Vagina (tissue), 2 donors: ENCODE measurements around the gene IL17RE. TPM values are rescaled to one million over a fixed set of nuclear protein-coding genes. Genes with fewer than 3 reads are reported as not detected.
"Not testable (repeated sequence)": the region's sequence is repeated elsewhere in the genome, so short reads cannot be mapped to it uniquely, and the experiment has no call there.

Source experiments
- DNase-seq, 2 donors: peaks; one replicate each; pipeline ENCODE4 v3.0.0-alpha.2; 2017; ENCODE audit errors: extremely low spot score in 2 of 2
- H3K27ac ChIP-seq: fragments of 200-600 bp; sonication (generic); one replicate; pipeline ENCODE4 v1.5.1; 2019
- H3K27me3 ChIP-seq: fragments of 200-600 bp; sonication (generic); one replicate; pipeline ENCODE4 v1.5.1; 2019
- H3K36me3 ChIP-seq, 2 donors: fragments of 200-600 bp; sonication (generic); one replicate each; pipeline ENCODE4 v1.5.1; 2017 to 2019
- H3K4me1 ChIP-seq: fragments of 200-600 bp; sonication (generic); one replicate; pipeline ENCODE4 v1.5.1; 2019
- H3K4me3 ChIP-seq, 2 donors: fragments of 200-600 bp; sonication (generic); 1 replicate in 1 of 2; 2 replicates in 1 of 2; pipeline ENCODE4 v1.5.1; 2016 to 2019
- H3K9me3 ChIP-seq: fragments of 200-600 bp; sonication (generic); one replicate; pipeline ENCODE4 v1.5.1; 2019
- POLR2A ChIP-seq, 2 donors: fragments of 450-650 bp; IDR thresholded peaks; one replicate each; pipeline ENCODE4 v1.6.1; 2017; ENCODE audit warnings: antibody characterized with exemption in 2 of 2, mild to moderate bottlenecking in 2 of 2, moderate library complexity in 2 of 2
- POLR2AphosphoS5 ChIP-seq, 2 donors: sonication (generic); formaldehyde crosslinking; IDR thresholded peaks; one replicate each; pipeline ENCODE4 v1.9.0; 2017; ENCODE audit warnings: antibody characterized with exemption in 2 of 2, mild to moderate bottlenecking in 2 of 2, low read depth in 1 of 2; ENCODE audit not compliant: insufficient read depth in 1 of 2
- intact Hi-C: fragments of 100-400 bp; cut with DNase I; formaldehyde crosslinking; loops from one replicate; pipeline ENCODE4 v1.15.1; 2023
- total RNA-seq: library from RNA; depleted of rRNA; stranded (reverse); fragments of >200 nt; gene quantifications from one replicate; pipeline ENCODE4 v1.2.3, GENCODE V29; 2016
- TF ChIP-seq, protein P1 (sequence below), 3 experiments: fragments of 450-650 bp in 2 of 3; fragments of 200-600 bp in 1 of 3; sonication (generic) in 1 of 3; IDR thresholded peaks; one replicate each; pipeline ENCODE4 v1.5.1; 2017 to 2019; ENCODE audit warnings: antibody characterized with exemption in 3 of 3, mild to moderate bottlenecking in 2 of 3, moderate library complexity in 2 of 3

Gene IL17RE
- total RNA-seq, 1 donor from 2014 or later: 15.2 TPM

DNA sequence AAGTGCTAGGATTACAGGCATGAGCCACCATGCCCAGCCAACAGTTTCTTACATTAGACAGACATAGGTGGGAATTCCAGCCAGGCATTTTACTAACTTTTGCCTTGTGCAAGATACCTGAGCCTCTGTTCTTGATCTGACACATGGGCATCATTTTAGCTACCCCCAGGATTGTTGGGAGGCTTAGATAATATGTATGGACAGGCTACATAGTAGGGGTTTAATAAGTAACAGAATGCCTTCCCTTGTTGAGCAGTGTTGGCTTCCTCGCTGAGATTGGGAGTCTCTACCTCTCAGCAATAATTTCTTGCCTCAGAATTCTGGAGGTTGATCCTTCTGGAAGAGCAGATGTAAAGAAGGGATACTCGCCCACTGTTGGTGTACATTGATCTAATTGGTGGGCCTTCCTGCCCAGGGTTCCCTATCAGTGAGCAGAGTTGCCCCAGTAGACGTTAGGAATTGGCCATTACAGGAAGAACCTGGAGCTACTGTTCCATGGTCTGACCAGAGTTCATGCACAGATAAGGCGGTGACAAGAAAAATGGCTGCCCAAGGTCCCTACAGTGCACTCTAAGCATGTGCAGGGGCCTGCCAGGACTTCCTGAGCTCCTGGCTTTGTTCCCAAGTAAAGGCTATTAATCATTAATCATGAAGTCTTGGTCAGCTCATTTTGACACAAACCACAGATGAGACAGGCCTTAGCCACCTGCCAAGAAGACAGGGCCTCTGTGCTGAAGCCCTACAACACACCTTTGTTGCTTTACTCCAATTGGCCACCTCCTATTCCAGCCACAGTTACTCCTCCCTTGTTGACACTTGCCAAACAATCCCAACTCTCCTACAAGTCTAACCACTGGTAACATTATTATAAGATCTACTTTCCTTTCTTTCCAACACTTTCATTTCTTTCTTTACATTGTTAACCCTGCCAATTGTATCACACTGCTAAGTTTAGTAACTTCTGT, 5.0 kb upstream of the IL17RE start:
- no peak overlapping the region for H3K27ac ChIP-seq
- no peaks in the 10 kb centered on the region for H3K27me3 ChIP-seq
- peaks cover 48% of the 10 kb centered on the region for H3K4me1 ChIP-seq
- no peak for TF ChIP-seq POLR2A (IDR thresholded peaks at IDR 0.05)
- TF ChIP-seq, protein P1, sequence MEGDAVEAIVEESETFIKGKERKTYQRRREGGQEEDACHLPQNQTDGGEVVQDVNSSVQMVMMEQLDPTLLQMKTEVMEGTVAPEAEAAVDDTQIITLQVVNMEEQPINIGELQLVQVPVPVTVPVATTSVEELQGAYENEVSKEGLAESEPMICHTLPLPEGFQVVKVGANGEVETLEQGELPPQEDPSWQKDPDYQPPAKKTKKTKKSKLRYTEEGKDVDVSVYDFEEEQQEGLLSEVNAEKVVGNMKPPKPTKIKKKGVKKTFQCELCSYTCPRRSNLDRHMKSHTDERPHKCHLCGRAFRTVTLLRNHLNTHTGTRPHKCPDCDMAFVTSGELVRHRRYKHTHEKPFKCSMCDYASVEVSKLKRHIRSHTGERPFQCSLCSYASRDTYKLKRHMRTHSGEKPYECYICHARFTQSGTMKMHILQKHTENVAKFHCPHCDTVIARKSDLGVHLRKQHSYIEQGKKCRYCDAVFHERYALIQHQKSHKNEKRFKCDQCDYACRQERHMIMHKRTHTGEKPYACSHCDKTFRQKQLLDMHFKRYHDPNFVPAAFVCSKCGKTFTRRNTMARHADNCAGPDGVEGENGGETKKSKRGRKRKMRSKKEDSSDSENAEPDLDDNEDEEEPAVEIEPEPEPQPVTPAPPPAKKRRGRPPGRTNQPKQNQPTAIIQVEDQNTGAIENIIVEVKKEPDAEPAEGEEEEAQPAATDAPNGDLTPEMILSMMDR (IDR thresholded peaks at IDR 0.05): no peak
- TF ChIP-seq POLR2AphosphoS5 (IDR thresholded peaks at IDR 0.05; ENCODE audit: insufficient read depth in 1 of 2, low read depth in 1 of 2): no peak
- H3K36me3 ChIP-seq: peaks cover 0 to 7% of the 10 kb centered on the region in 2 donors
- no peak overlapping the region for H3K4me3 ChIP-seq
- DNase-seq: no peak
- intact Hi-C loops: no loop called here
- H3K9me3 ChIP-seq: no peaks in the 10 kb centered on the region

DNA sequence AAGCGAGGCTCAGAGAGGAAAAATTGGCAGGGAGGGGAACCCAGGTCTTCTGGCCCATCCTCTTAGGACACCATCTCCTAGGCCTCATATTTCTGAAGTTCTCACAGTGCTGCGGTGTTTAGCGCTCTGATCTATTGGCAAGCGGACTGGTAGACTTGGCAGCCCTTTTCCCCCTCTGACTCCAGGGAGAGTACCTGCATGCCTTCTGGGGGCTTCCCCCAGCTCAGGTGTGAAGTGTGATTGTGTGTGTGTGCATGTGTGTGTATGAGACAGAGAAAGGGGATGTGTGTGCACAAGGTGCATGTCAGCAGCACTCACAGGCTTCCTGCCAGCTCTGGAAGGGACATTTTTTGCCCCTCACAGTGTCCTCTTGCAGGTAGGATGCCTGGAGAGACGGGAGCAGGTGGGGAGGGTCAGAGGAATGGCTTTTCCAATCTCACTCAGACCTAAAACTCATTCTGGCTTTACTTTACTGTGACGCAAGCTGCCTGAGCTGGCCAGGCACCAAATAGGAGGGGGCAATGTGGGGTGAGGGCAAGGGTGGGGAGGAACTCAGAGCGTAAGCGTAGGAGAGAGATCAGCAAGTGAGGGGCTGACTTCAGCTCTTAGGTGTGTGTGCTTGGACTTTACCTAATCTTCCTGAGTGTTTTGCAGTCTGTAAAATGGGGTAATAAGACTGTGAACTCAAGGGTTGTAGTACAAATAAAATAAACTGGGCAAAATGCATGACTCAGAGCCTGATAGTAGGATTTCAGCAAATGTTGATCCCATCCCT, 4.0 kb upstream of the IL17RE start:
- Histone ChIP-seq H3K27ac (no peak overlapping the region), H3K4me1 (peaks cover 48% of the 10 kb centered on the region), H3K36me3 (no peaks in the 10 kb centered on the region), H3K9me3 (no peaks in the 10 kb centered on the region), H3K27me3 (no peaks in the 10 kb centered on the region), H3K4me3 (no peak overlapping the region)
- intact Hi-C loops: no loop called here
- no peak for DNase-seq
- TF ChIP-seq, protein P1 (IDR thresholded peaks at IDR 0.05): no peak
- TF ChIP-seq POLR2AphosphoS5 (IDR thresholded peaks at IDR 0.05; ENCODE audit: insufficient read depth in 1 of 2, low read depth in 1 of 2): no peak

GRCh38 chr3:9899289-9899791, 3.3 kb upstream of the IL17RE start:
- no peak overlapping the region for H3K4me3 ChIP-seq
- TF ChIP-seq POLR2A (IDR thresholded peaks at IDR 0.05) (no peak), POLR2AphosphoS5 (IDR thresholded peaks at IDR 0.05; ENCODE audit: insufficient read depth in 1 of 2, low read depth in 1 of 2) (no peak)
- TF ChIP-seq, protein P1 (IDR thresholded peaks at IDR 0.05): no peak
- H3K27me3 ChIP-seq: no peaks in the 10 kb centered on the region
- peaks cover 48% of the 10 kb centered on the region for H3K4me1 ChIP-seq
- no peaks in the 10 kb centered on the region for H3K9me3 ChIP-seq
- H3K36me3 ChIP-seq: no peaks in the 10 kb centered on the region
- intact Hi-C loops: no loop called here
- DNase-seq: no peak
- H3K27ac ChIP-seq: no peak overlapping the region

DNA sequence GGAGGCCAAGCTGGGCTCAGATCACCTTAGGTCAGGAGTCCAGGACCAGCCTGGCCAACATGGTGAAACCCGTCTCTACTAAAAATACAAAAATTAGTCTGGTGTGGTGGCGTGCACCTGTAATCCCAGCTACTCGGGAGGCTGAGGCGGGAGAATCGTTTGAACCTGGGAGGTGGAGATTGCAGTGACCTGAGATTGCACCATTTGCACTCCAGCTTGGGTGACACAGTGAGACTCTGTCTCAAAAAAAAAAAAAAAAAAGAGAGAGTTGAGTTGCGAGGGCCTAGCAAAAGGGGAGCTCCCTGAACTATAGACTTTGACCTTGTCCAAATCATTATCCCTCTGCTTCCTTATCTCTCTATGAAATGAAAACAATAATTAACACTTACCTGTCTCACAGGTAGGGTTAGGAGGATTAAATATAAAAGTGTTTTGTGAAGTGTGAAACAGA, 1.7 kb upstream of the IL17RE start:
- peaks cover 47% of the 10 kb centered on the region for H3K4me1 ChIP-seq

DNA sequence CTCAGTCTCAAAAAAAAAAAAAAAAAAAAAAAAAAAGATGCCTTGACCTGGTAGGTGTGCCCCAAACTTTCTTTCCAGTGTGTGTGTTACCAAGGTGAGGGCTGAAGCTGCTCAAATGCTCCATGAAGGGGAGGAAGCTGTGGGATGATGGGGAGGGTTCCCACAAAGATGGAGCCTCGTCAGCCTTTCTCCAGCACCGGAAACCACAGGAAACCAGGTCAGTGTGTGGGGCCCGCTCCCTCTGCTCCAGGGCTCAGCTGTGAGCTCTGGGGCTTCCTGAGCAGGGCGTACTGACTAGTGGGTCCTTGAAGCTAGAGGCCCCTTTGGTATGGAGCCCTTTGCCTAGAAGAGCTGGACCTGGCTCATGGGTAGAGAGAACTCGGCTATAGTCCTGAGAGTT, 681 bp upstream of the IL17RE start:
- Histone ChIP-seq H3K9me3 (no peaks in the 10 kb centered on the region), H3K27me3 (no peaks in the 10 kb centered on the region), H3K4me3 (no peak overlapping the region), H3K36me3 (no peaks in the 10 kb centered on the region), H3K27ac (peak overlapping the region; percentile 47), H3K4me1 (peaks cover 47% of the 10 kb centered on the region)
- DNase-seq: no peak
- no peak for TF ChIP-seq POLR2A (IDR thresholded peaks at IDR 0.05)
- TF ChIP-seq, protein P1 (IDR thresholded peaks at IDR 0.05): no peak
- TF ChIP-seq POLR2AphosphoS5 (IDR thresholded peaks at IDR 0.05; ENCODE audit: insufficient read depth in 1 of 2, low read depth in 1 of 2): no peak
- intact Hi-C loops: no loop called here

More for the DNA sequence above, 1.7 kb upstream of the IL17RE start:
- H3K27me3 ChIP-seq, intact Hi-C loops, H3K36me3 ChIP-seq, H3K4me3 ChIP-seq, DNase-seq, H3K27ac ChIP-seq, H3K9me3 ChIP-seq: not testable (repeated sequence)
